ENCODE measurements around the gene TOMM70.
"Not testable (repeated sequence)": the region's sequence is repeated elsewhere in the genome, so short reads cannot be mapped to it uniquely, and the experiment has no call there.

TOMM70 gene

GRCh38 chr3:100348727-100349126 lies 52.2 kb downstream of the TOMM70 start:
- Mint-ChIP-seq H3K36me3 (ENCODE audit: low read depth) (peaks cover 79% of the 10 kb centered on the region), H3K4me3 (no peak overlapping the region)
- DNase-seq = no peak

GRCh38 chr3:100340527-100340926 lies 60.4 kb downstream of the TOMM70 start:
- no peak overlapping the region for H3K4me3 Mint-ChIP-seq
- DNase-seq = no peak
- peaks cover 13% of the 10 kb centered on the region for H3K4me1 Mint-ChIP-seq
- H3K27me3 Mint-ChIP-seq (ENCODE audit: low read depth, poor library complexity) = no peaks in the 10 kb centered on the region
- no peak overlapping the region for H3K27ac Mint-ChIP-seq
- TF ChIP-seq CTCF (IDR thresholded peaks at IDR 0.05) = no peak
- peaks cover 37% of the 10 kb centered on the region for H3K36me3 Mint-ChIP-seq (ENCODE audit: low read depth)
- H3K9me3 Mint-ChIP-seq = no peaks in the 10 kb centered on the region

More at GRCh38 chr3:100348727-100349126, 52.2 kb downstream of the TOMM70 start:
- Mint-ChIP-seq H3K27me3 (ENCODE audit: low read depth, poor library complexity) (no peaks in the 10 kb centered on the region), H3K4me1 (no peaks in the 10 kb centered on the region), H3K27ac (peak overlapping the region; percentile 20), H3K9me3 (peaks cover 16% of the 10 kb centered on the region)
- no peak for TF ChIP-seq CTCF (IDR thresholded peaks at IDR 0.05)

GRCh38 chr3:100339786-100340185 lies 61.1 kb downstream of the TOMM70 start:
- H3K27me3 Mint-ChIP-seq (ENCODE audit: low read depth, poor library complexity) = no peaks in the 10 kb centered on the region
- TF ChIP-seq CTCF (IDR thresholded peaks at IDR 0.05) = no peak
- H3K27ac Mint-ChIP-seq = no peak overlapping the region
- H3K36me3 Mint-ChIP-seq (ENCODE audit: low read depth) = peaks cover 33% of the 10 kb centered on the region
- no peak overlapping the region for H3K4me3 Mint-ChIP-seq
- no peaks in the 10 kb centered on the region for H3K9me3 Mint-ChIP-seq
- DNase-seq = no peak
- H3K4me1 Mint-ChIP-seq = peaks cover 19% of the 10 kb centered on the region

- DNase-seq = no peak
Measured at GRCh38 chr3:100338911-100339310, 62.0 kb downstream of the TOMM70 start.

GRCh38 chr3:100336229-100336628 lies 64.7 kb downstream of the TOMM70 start:
- not testable (repeated sequence) for H3K27me3 Mint-ChIP-seq (ENCODE audit: low read depth, poor library complexity); H3K36me3 Mint-ChIP-seq (ENCODE audit: low read depth); H3K9me3 Mint-ChIP-seq; H3K27ac Mint-ChIP-seq; H3K4me3 Mint-ChIP-seq; DNase-seq
- H3K4me1 Mint-ChIP-seq = peaks cover 19% of the 10 kb centered on the region

More at GRCh38 chr3:100338911-100339310, 62.0 kb downstream of the TOMM70 start:
- Mint-ChIP-seq H3K27ac (no peak overlapping the region), H3K4me3 (no peak overlapping the region), H3K27me3 (ENCODE audit: low read depth, poor library complexity) (peaks cover 2% of the 10 kb centered on the region), H3K9me3 (no peaks in the 10 kb centered on the region), H3K36me3 (ENCODE audit: low read depth) (peaks cover 30% of the 10 kb centered on the region), H3K4me1 (peaks cover 19% of the 10 kb centered on the region)
- no peak for TF ChIP-seq CTCF (IDR thresholded peaks at IDR 0.05)

GRCh38 chr3:100335434-100335833 lies 65.5 kb downstream of the TOMM70 start:
- Mint-ChIP-seq H3K36me3 (ENCODE audit: low read depth) (peaks cover under 1% of the 10 kb centered on the region), H3K27me3 (ENCODE audit: low read depth, poor library complexity) (peaks cover 4% of the 10 kb centered on the region), H3K27ac (no peak overlapping the region), H3K4me3 (peak overlapping the region; percentile 88), H3K9me3 (no peaks in the 10 kb centered on the region), H3K4me1 (peaks cover 19% of the 10 kb centered on the region)
- TF ChIP-seq CTCF (IDR thresholded peaks at IDR 0.05) = no peak
- peak; percentile 4 for DNase-seq
